Liver (tissue), 9 donors: ENCODE data around the gene NXPH3. TPM values are rescaled to one million over a fixed set of nuclear protein-coding genes. Genes with fewer than 3 reads are reported as not detected.

Experiments used
- DNase-seq: peaks from one replicate; pipeline ENCODE4 v3.0.0-alpha.2; 2017; ENCODE audit warnings: low spot score
- H3K27ac ChIP-seq, 2 donors: one replicate each; pipeline ENCODE4 v1.7.0; 2013; ENCODE audit warnings: inconsistent platforms in 2 of 2, low read length in 2 of 2, control low read depth in 1 of 2, low read depth in 1 of 2, mild to moderate bottlenecking in 1 of 2
- H3K27me3 ChIP-seq, 4 donors: one replicate each; pipeline versions ENCODE4 v1.6.1 to v1.7.0; 2013; ENCODE audit warnings: low read length in 3 of 4, inconsistent platforms in 1 of 4, mild to moderate bottlenecking in 1 of 4, moderate library complexity in 1 of 4; ENCODE audit not compliant: control insufficient read depth in 4 of 4, insufficient read depth in 4 of 4
- H3K36me3 ChIP-seq, 4 donors: one replicate each; pipeline versions ENCODE4 v1.6.1 to v1.7.0; 2013; ENCODE audit warnings: low read length in 3 of 4, mild to moderate bottlenecking in 3 of 4, low read depth in 1 of 4, moderate library complexity in 1 of 4; ENCODE audit not compliant: control insufficient read depth in 4 of 4, insufficient read depth in 3 of 4
- H3K4me1 ChIP-seq, 4 donors: one replicate each; pipeline versions ENCODE4 v1.6.1 to v1.7.0; 2013; ENCODE audit warnings: low read length in 3 of 4, mild to moderate bottlenecking in 3 of 4, moderate library complexity in 1 of 4; ENCODE audit not compliant: control insufficient read depth in 4 of 4, insufficient read depth in 4 of 4
- H3K4me3 ChIP-seq, 3 donors: one replicate each; pipeline versions ENCODE4 v1.6.1 to v1.7.0; 2013; ENCODE audit warnings: low read length in 3 of 3, control low read depth in 1 of 3, low read depth in 1 of 3, mild to moderate bottlenecking in 1 of 3
- H3K9ac ChIP-seq, 2 donors: one replicate each; pipeline ENCODE4 v1.7.0; 2013; ENCODE audit warnings: low read length in 2 of 2, mild to moderate bottlenecking in 2 of 2, moderate library complexity in 2 of 2, control low read depth in 1 of 2, low read depth in 1 of 2
- H3K9me3 ChIP-seq, 4 donors: one replicate each; pipeline versions ENCODE4 v1.6.1 to v1.7.0; 2013; ENCODE audit warnings: low read length in 3 of 4; ENCODE audit not compliant: control insufficient read depth in 4 of 4
- EGR1 ChIP-seq, 2 donors: IDR thresholded peaks; 2 replicates each; pipeline ENCODE4 v1.6.1; 2016 to 2018; ENCODE audit warnings: antibody characterized with exemption in 2 of 2, low read depth in 2 of 2
- FOXA1 ChIP-seq: IDR thresholded peaks from 2 replicates; pipeline ENCODE4 v1.6.1; 2016; ENCODE audit warnings: antibody characterized with exemption
- FOXA2 ChIP-seq: IDR thresholded peaks from 2 replicates; pipeline ENCODE4 v1.6.1; 2016; ENCODE audit warnings: antibody characterized with exemption
- GABPA ChIP-seq, 2 donors: IDR thresholded peaks in 1 of 2; conservative IDR thresholded peaks in 1 of 2; 2 replicates each; pipeline ENCODE4 v1.6.1; 2016; ENCODE audit warnings: antibody characterized with exemption in 2 of 2, mild to moderate bottlenecking in 1 of 2, moderate library complexity in 1 of 2
- HNF4A ChIP-seq, 2 donors: conservative IDR thresholded peaks; 2 replicates each; pipeline ENCODE4 v1.6.1; 2016; ENCODE audit warnings: antibody characterized with exemption in 2 of 2, mild to moderate bottlenecking in 2 of 2
- HNF4G ChIP-seq: IDR thresholded peaks from 2 replicates; pipeline ENCODE4 v1.6.1; 2016; ENCODE audit warnings: antibody characterized with exemption
- JUND ChIP-seq, 2 donors: IDR thresholded peaks; 2 replicates each; pipeline ENCODE4 v1.6.1; 2016; ENCODE audit warnings: antibody characterized with exemption in 2 of 2
- NR2F2 ChIP-seq: IDR thresholded peaks from 2 replicates; pipeline ENCODE4 v1.6.1; 2016; ENCODE audit warnings: antibody characterized with exemption
- RAD21 ChIP-seq, 2 donors: IDR thresholded peaks; 2 replicates each; pipeline ENCODE4 v1.6.1; 2016; ENCODE audit warnings: antibody characterized with exemption in 2 of 2, mild to moderate bottlenecking in 2 of 2
- RXRA ChIP-seq, 2 donors: IDR thresholded peaks; 2 replicates each; pipeline ENCODE4 v1.6.1; 2017 to 2018; ENCODE audit warnings: antibody characterized with exemption in 2 of 2, mild to moderate bottlenecking in 1 of 2
- SP1 ChIP-seq: IDR thresholded peaks from 2 replicates; pipeline ENCODE4 v1.6.1; 2018; ENCODE audit warnings: antibody characterized with exemption, mild to moderate bottlenecking
- TAF1 ChIP-seq: conservative IDR thresholded peaks from 2 replicates; pipeline ENCODE4 v1.6.1; 2016; ENCODE audit warnings: antibody characterized with exemption, mild to moderate bottlenecking
- YY1 ChIP-seq: IDR thresholded peaks from 2 replicates; pipeline ENCODE4 v1.6.1; 2016; ENCODE audit warnings: antibody characterized with exemption, mild to moderate bottlenecking
- WGBS: extraction: QIAGEN DNeasy Blood & Tissue Kit; methylation state at CpG from one replicate; pipeline ENCODE4 v1.1.7; 2013; 5-methylcytosine and 5-hydroxymethylcytosine counted together
- polyA plus RNA-seq, 2 donors: library from polyadenylated mRNA; stranded (reverse) in 1 of 2; unstranded in 1 of 2; fragments of 200-250 nt in 1 of 2; fragments of >200 nt in 1 of 2; fragmentation: Nextera tagmentation in 1 of 2; extraction: Ambion mirVana in 1 of 2; gene quantifications; one replicate each; pipeline versions ENCODE4 v1.2.1 to v1.2.3, GENCODE V29; 2013 to 2015
- total RNA-seq, 2 donors: library from RNA; depleted of rRNA; stranded (reverse); fragments of >200 nt; gene quantifications; one replicate each; pipeline ENCODE4 v1.2.3, GENCODE V29; 2014
- TF ChIP-seq, protein P1 (sequence below): IDR thresholded peaks from 2 replicates; pipeline ENCODE4 v1.6.1; 2016; ENCODE audit warnings: antibody characterized with exemption
- TF ChIP-seq, protein P2 (sequence below): fragments of 150-350 bp; IDR thresholded peaks from 2 replicates; pipeline ENCODE4 v1.5.1; 2017; ENCODE audit warnings: improper control_type of control experiment, low read depth, low read length; ENCODE audit not compliant: missing input control
- TF ChIP-seq, protein P3 (sequence below): IDR thresholded peaks from 2 replicates; pipeline ENCODE4 v1.6.1; 2016; ENCODE audit warnings: antibody characterized with exemption
- TF ChIP-seq, protein P4 (sequence below): IDR thresholded peaks from 2 replicates; pipeline ENCODE4 v1.6.1; 2016; ENCODE audit warnings: antibody characterized with exemption
- TF ChIP-seq, protein P5 (sequence below): IDR thresholded peaks from 2 replicates; pipeline ENCODE4 v1.6.1; 2016; ENCODE audit warnings: antibody characterized with exemption, mild to moderate bottlenecking
- donor health status: healthy.
- donor health status: healthy.
- donor health status: healthy.
- donor health status: healthy.
- donor health status: healthy.

NXPH3 gene
- total and polyA plus RNA-seq, 4 donors: 0.17 to 0.22 TPM; not detected in 2

DNA sequence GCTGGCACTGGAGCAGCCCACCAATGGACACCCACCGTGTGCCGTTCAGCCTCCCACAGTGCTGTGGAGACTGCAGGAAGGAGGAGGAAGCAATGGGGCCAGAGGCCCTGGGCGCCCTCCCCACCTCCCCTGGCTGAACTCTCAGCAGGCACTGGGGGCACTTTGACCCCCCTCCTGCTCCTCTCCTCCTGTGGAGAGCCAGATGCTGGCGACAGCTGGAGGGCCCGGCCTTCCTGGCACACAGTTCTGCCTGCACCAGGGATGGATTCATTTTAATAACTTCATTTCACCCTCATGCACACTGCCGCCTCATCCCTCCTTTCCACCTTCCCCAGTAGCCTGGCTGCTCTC lies 6.0 kb downstream of the NXPH3 start:
- Histone ChIP-seq H3K27ac (no peak overlapping the region), H3K36me3 (no peaks in the 10 kb centered on the region), H3K9ac (no peak overlapping the region), H3K9me3 (no peaks in the 10 kb centered on the region), H3K4me1 (peaks cover 2 to 5% (median 3%) of the 10 kb centered on the region in 4 donors), H3K27me3 (peaks cover 0 to 5% (median 2%) of the 10 kb centered on the region in 4 donors), H3K4me3 (no peak overlapping the region)
- WGBS: 82% methylated on average over 6 of the region's 6 CpGs
- TF ChIP-seq HNF4G: no peak
- TF ChIP-seq TAF1: no peak
- TF ChIP-seq GABPA (IDR thresholded peaks at IDR 0.05 in 1 of 2, conservative IDR thresholded peaks at IDR 0.05 in 1 of 2): no peak
- no peak for TF ChIP-seq SP1
- no peak for TF ChIP-seq RAD21 (IDR thresholded peaks at IDR 0.05)
- TF ChIP-seq, protein P1, sequence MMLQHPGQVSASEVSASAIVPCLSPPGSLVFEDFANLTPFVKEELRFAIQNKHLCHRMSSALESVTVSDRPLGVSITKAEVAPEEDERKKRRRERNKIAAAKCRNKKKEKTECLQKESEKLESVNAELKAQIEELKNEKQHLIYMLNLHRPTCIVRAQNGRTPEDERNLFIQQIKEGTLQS: no peak
- TF ChIP-seq, protein P2, sequence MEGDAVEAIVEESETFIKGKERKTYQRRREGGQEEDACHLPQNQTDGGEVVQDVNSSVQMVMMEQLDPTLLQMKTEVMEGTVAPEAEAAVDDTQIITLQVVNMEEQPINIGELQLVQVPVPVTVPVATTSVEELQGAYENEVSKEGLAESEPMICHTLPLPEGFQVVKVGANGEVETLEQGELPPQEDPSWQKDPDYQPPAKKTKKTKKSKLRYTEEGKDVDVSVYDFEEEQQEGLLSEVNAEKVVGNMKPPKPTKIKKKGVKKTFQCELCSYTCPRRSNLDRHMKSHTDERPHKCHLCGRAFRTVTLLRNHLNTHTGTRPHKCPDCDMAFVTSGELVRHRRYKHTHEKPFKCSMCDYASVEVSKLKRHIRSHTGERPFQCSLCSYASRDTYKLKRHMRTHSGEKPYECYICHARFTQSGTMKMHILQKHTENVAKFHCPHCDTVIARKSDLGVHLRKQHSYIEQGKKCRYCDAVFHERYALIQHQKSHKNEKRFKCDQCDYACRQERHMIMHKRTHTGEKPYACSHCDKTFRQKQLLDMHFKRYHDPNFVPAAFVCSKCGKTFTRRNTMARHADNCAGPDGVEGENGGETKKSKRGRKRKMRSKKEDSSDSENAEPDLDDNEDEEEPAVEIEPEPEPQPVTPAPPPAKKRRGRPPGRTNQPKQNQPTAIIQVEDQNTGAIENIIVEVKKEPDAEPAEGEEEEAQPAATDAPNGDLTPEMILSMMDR: no peak
- TF ChIP-seq HNF4A (conservative IDR thresholded peaks at IDR 0.05): no peak
- TF ChIP-seq EGR1 (IDR thresholded peaks at IDR 0.05; ENCODE audit: low read depth in 2 of 2): no peak
- no peak for TF ChIP-seq NR2F2
- DNase-seq: no peak

DNA sequence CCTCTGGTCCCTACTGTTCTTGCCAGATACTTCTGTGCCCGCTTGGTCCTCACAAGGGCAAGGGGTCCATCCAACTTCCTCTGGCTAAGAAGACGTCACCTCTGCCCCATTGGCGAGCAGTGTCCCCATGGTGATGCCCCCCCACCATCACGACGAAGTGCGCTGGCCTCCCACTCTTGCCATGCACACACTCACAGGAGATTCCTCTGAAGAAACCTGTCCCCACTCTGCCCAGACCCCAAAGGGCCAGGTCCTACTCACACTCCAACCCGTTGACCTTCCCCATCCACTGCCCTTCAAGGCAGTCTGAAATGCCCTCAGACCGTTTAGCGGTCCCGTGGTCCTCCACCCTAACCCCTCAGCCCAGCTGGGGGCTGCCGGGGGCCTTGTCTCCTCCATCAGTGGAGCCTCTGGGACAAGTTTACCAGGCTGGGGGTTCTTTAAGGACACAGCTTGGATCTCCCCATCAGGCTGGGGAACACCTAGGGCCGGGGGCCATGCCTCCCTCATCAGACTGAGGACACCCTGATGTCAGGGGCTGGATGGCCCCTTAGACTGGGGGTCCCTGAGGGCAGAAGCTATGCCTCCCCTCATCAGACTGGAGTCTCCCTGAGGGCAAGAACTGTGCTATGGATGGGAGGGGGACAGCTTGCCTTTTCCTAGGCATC lies 6.5 kb downstream of the NXPH3 start:
- no peak for DNase-seq
- Histone ChIP-seq H3K27me3 (no peaks in the 10 kb centered on the region), H3K9ac (no peak overlapping the region)

More for the DNA sequence above, 6.5 kb downstream of the NXPH3 start:
- no peaks in the 10 kb centered on the region for H3K9me3 ChIP-seq
- no peak for TF ChIP-seq HNF4A (conservative IDR thresholded peaks at IDR 0.05)
- TF ChIP-seq, protein P1: no peak
- no peak for TF ChIP-seq JUND (IDR thresholded peaks at IDR 0.05)
- no peak for TF ChIP-seq GABPA (IDR thresholded peaks at IDR 0.05 in 1 of 2, conservative IDR thresholded peaks at IDR 0.05 in 1 of 2)
- TF ChIP-seq, protein P2: no peak
- TF ChIP-seq FOXA2: no peak
- no peak for TF ChIP-seq SP1
- TF ChIP-seq TAF1: no peak
- no peak for TF ChIP-seq EGR1 (IDR thresholded peaks at IDR 0.05; ENCODE audit: low read depth in 2 of 2)
- TF ChIP-seq FOXA1: no peak
- no peak for TF ChIP-seq RXRA (IDR thresholded peaks at IDR 0.05)
- TF ChIP-seq, protein P3, sequence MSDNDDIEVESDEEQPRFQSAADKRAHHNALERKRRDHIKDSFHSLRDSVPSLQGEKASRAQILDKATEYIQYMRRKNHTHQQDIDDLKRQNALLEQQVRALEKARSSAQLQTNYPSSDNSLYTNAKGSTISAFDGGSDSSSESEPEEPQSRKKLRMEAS: no peak
- no peak for TF ChIP-seq RAD21 (IDR thresholded peaks at IDR 0.05)
- TF ChIP-seq, protein P4, sequence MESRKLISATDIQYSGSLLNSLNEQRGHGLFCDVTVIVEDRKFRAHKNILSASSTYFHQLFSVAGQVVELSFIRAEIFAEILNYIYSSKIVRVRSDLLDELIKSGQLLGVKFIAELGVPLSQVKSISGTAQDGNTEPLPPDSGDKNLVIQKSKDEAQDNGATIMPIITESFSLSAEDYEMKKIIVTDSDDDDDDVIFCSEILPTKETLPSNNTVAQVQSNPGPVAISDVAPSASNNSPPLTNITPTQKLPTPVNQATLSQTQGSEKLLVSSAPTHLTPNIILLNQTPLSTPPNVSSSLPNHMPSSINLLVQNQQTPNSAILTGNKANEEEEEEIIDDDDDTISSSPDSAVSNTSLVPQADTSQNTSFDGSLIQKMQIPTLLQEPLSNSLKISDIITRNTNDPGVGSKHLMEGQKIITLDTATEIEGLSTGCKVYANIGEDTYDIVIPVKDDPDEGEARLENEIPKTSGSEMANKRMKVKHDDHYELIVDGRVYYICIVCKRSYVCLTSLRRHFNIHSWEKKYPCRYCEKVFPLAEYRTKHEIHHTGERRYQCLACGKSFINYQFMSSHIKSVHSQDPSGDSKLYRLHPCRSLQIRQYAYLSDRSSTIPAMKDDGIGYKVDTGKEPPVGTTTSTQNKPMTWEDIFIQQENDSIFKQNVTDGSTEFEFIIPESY: no peak
- TF ChIP-seq HNF4G: no peak
- TF ChIP-seq, protein P5, sequence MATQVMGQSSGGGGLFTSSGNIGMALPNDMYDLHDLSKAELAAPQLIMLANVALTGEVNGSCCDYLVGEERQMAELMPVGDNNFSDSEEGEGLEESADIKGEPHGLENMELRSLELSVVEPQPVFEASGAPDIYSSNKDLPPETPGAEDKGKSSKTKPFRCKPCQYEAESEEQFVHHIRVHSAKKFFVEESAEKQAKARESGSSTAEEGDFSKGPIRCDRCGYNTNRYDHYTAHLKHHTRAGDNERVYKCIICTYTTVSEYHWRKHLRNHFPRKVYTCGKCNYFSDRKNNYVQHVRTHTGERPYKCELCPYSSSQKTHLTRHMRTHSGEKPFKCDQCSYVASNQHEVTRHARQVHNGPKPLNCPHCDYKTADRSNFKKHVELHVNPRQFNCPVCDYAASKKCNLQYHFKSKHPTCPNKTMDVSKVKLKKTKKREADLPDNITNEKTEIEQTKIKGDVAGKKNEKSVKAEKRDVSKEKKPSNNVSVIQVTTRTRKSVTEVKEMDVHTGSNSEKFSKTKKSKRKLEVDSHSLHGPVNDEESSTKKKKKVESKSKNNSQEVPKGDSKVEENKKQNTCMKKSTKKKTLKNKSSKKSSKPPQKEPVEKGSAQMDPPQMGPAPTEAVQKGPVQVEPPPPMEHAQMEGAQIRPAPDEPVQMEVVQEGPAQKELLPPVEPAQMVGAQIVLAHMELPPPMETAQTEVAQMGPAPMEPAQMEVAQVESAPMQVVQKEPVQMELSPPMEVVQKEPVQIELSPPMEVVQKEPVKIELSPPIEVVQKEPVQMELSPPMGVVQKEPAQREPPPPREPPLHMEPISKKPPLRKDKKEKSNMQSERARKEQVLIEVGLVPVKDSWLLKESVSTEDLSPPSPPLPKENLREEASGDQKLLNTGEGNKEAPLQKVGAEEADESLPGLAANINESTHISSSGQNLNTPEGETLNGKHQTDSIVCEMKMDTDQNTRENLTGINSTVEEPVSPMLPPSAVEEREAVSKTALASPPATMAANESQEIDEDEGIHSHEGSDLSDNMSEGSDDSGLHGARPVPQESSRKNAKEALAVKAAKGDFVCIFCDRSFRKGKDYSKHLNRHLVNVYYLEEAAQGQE: no peak
- TF ChIP-seq NR2F2: no peak
- no peak for TF ChIP-seq YY1
- H3K36me3 ChIP-seq: no peaks in the 10 kb centered on the region
- no peak overlapping the region for H3K27ac ChIP-seq
- no peaks in the 10 kb centered on the region for H3K4me1 ChIP-seq
- 86% methylated on average over 12 of the region's 12 CpGs for WGBS
- H3K4me3 ChIP-seq: no peak overlapping the region
